BLaER1 treated with 17β-estradiol and CSF1 and Interleukin-3, amounts not matched to agents 10 nM and 100 nM (cell line): ENCODE data around the gene ADM2.

Experiments used
- H3K27ac ChIP-seq, 11 experiments: shearing (Covaris generic); formaldehyde crosslinking; 2 replicates each; pipeline ENCODE4 v1.8.1; 2022
- H3K27me3 ChIP-seq, 11 experiments: shearing (Covaris generic); formaldehyde crosslinking; 2 replicates each; pipeline ENCODE4 v1.8.1; 2022
- H3K36me3 ChIP-seq, 11 experiments: shearing (Covaris generic); formaldehyde crosslinking; 2 replicates each; pipeline ENCODE4 v1.8.1; 2022
- H3K4me1 ChIP-seq, 10 experiments: shearing (Covaris generic); formaldehyde crosslinking; 2 replicates each; pipeline ENCODE4 v1.8.1; 2022
- H3K4me2 ChIP-seq, 11 experiments: shearing (Covaris generic); formaldehyde crosslinking; 2 replicates each; pipeline ENCODE4 v1.8.1; 2022
- H3K4me3 ChIP-seq, 10 experiments: shearing (Covaris generic); formaldehyde crosslinking; 2 replicates each; pipeline ENCODE4 v1.8.1; 2022
- H3K9ac ChIP-seq, 11 experiments: shearing (Covaris generic); formaldehyde crosslinking; 2 replicates each; pipeline ENCODE4 v1.8.1; 2022
- H3K9me3 ChIP-seq, 11 experiments: shearing (Covaris generic); formaldehyde crosslinking; replicated peaks in 1 of 11; 2 replicates each; pipeline ENCODE4 v1.8.1; 2022
- H4K20me1 ChIP-seq, 11 experiments: shearing (Covaris generic); formaldehyde crosslinking; 2 replicates each; pipeline ENCODE4 v1.8.1; 2022
- Cebpa-rat ChIP-seq, 11 experiments: shearing (Covaris generic); IDR thresholded peaks; 2 replicates each; pipeline ENCODE4 v1.8.1; 2022

The ADM2 gene

GRCh38 chr22:50523458-50523805, 42.1 kb downstream of the ADM2 start:
- Histone ChIP-seq H4K20me1 (peaks cover 20 to 51% (median 37%) of the 10 kb centered on the region in 11 experiments), H3K27me3 (peaks cover 0 to 6% (median under 1%) of the 10 kb centered on the region in 11 experiments; a peak in 10 of 22 replicates), H3K4me1 (peaks cover 29 to 41% (median 35%) of the 10 kb centered on the region in 10 experiments), H3K9ac (peak overlapping the region in 9 of 11 experiments; percentile 91 to 96 (median 95); a peak in 11 of 22 replicates), H3K9me3 (0 out of 22 replicates have a peak, but pooled peaks cover 0 to 2% (median 0%) of the 10 kb centered on the region in 11 experiments), H3K27ac (no peak overlapping the region), H3K36me3 (peaks cover 50 to 63% (median 61%) of the 10 kb centered on the region in 11 experiments), H3K4me2 (peak overlapping the region in 6 of 11 experiments; percentile 97 to 100 (median 98); a peak in 11 of 22 replicates), H3K4me3 (no peak overlapping the region)
- no peak for TF ChIP-seq Cebpa-rat (IDR thresholded peaks at IDR 0.05)

- TF ChIP-seq Cebpa-rat (IDR thresholded peaks at IDR 0.05): no peak
- peaks cover 20 to 45% (median 36%) of the 10 kb centered on the region in 11 experiments for H4K20me1 ChIP-seq
- H3K9me3 ChIP-seq: peaks cover 0 to 4% (median 0%) of the 10 kb centered on the region in 11 experiments; a peak in 5 of 22 replicates
- H3K4me1 ChIP-seq: peaks cover 31 to 47% (median 41%) of the 10 kb centered on the region in 10 experiments
- H3K4me3 ChIP-seq: peak overlapping the region; percentile 64 to 84 (median 74)
- peaks cover 0 to 12% (median 7%) of the 10 kb centered on the region in 11 experiments; a peak in 20 of 22 replicates for H3K27me3 ChIP-seq
- H3K27ac ChIP-seq: peak overlapping the region in 9 of 11 experiments; percentile 92 to 98 (median 94); a peak in 17 of 22 replicates
- peak overlapping the region; percentile 88 to 96 (median 95) for H3K9ac ChIP-seq
- peaks cover 44 to 57% (median 55%) of the 10 kb centered on the region in 11 experiments for H3K36me3 ChIP-seq
- H3K4me2 ChIP-seq: peak overlapping the region; percentile 96 to 100 (median 98)
Measured at GRCh38 chr22:50523806-50524675, 42.7 kb downstream of the ADM2 start.

GRCh38 chr22:50524676-50525103, 43.3 kb downstream of the ADM2 start:
- peaks cover under 1 to 11% (median 6%) of the 10 kb centered on the region in 11 experiments; a peak in 20 of 22 replicates for H3K9me3 ChIP-seq
- peak overlapping the region; percentile 88 to 96 (median 95) for H3K9ac ChIP-seq
- peak overlapping the region; percentile 92 to 98 (median 95) for H3K27ac ChIP-seq
- H3K4me2 ChIP-seq: peak overlapping the region; percentile 96 to 100 (median 98)
- H3K36me3 ChIP-seq: peaks cover 37 to 51% (median 48%) of the 10 kb centered on the region in 11 experiments
- H3K4me1 ChIP-seq: peaks cover 31 to 54% (median 45%) of the 10 kb centered on the region in 10 experiments
- no peak for TF ChIP-seq Cebpa-rat (IDR thresholded peaks at IDR 0.05)
- peak overlapping the region; percentile 64 to 84 (median 74) for H3K4me3 ChIP-seq
- peaks cover 5 to 19% (median 13%) of the 10 kb centered on the region in 11 experiments for H3K27me3 ChIP-seq
- peaks cover 20 to 44% (median 36%) of the 10 kb centered on the region in 11 experiments for H4K20me1 ChIP-seq

- Histone ChIP-seq H3K4me1 (peaks cover 34 to 60% (median 51%) of the 10 kb centered on the region in 10 experiments), H3K36me3 (peaks cover 36 to 45% (median 42%) of the 10 kb centered on the region in 11 experiments), H3K9ac (peak within 1 kb of the TSS; percentile 88 to 96 (median 95)), H3K9me3 (peaks cover 7 to 17% (median 12%) of the 10 kb centered on the region in 11 experiments; a peak in 20 of 22 replicates), H3K27me3 (peaks cover 11 to 25% (median 19%) of the 10 kb centered on the region in 11 experiments), H3K4me3 (peak within 1 kb of the TSS; percentile 64 to 84 (median 74)), H3K27ac (peak within 1 kb of the TSS; percentile 92 to 98 (median 95)), H4K20me1 (peaks cover 20 to 44% (median 36%) of the 10 kb centered on the region in 11 experiments), H3K4me2 (peak within 1 kb of the TSS; percentile 96 to 100 (median 98))
- TF ChIP-seq Cebpa-rat (IDR thresholded peaks at IDR 0.05): no peak
Measured at GRCh38 chr22:50525104-50525857, 43.9 kb downstream of the ADM2 start, which contains the start of gene SCO2. TSS of gene SCO2 (minus strand) at chr22:50525598. CDS start at chr22:50524411, 1,187 bp downstream.

- Histone ChIP-seq H3K4me1 (peaks cover 39 to 65% (median 56%) of the 10 kb centered on the region in 10 experiments), H3K4me2 (peak overlapping the region; percentile 95 to 99 (median 98)), H3K27ac (peak overlapping the region; percentile 92 to 98 (median 95)), H3K9me3 (peaks cover 10 to 22% (median 17%) of the 10 kb centered on the region in 11 experiments; a peak in 20 of 22 replicates), H3K9ac (peak overlapping the region; percentile 88 to 96 (median 95)), H4K20me1 (peaks cover 20 to 44% (median 36%) of the 10 kb centered on the region in 11 experiments), H3K27me3 (peaks cover 16 to 30% (median 24%) of the 10 kb centered on the region in 11 experiments), H3K36me3 (peaks cover 34 to 40% (median 38%) of the 10 kb centered on the region in 11 experiments), H3K4me3 (peak overlapping the region; percentile 64 to 84 (median 74))
- no peak for TF ChIP-seq Cebpa-rat (IDR thresholded peaks at IDR 0.05)
Measured at GRCh38 chr22:50525858-50526107, 44.4 kb downstream of the ADM2 start.

GRCh38 chr22:50526108-50526833, 44.9 kb downstream of the ADM2 start:
- peaks cover 44 to 70% (median 61%) of the 10 kb centered on the region in 10 experiments for H3K4me1 ChIP-seq

GRCh38 chr22:50526834-50527801, 45.8 kb downstream of the ADM2 start:
- Histone ChIP-seq H3K9ac (peak overlapping the region; percentile 88 to 96 (median 95)), H3K4me2 (peak overlapping the region; percentile 95 to 99 (median 98)), H3K4me3 (peak overlapping the region; percentile 64 to 84 (median 74)), H3K27ac (peak overlapping the region; percentile 92 to 98 (median 95)), H3K9me3 (peaks cover 10 to 35% (median 24%) of the 10 kb centered on the region in 11 experiments; a peak in 20 of 22 replicates), H3K27me3 (peaks cover 29 to 43% (median 38%) of the 10 kb centered on the region in 11 experiments), H4K20me1 (peaks cover 20 to 40% (median 28%) of the 10 kb centered on the region in 11 experiments), H3K36me3 (peaks cover 21 to 26% (median 24%) of the 10 kb centered on the region in 11 experiments), H3K4me1 (peaks cover 46 to 78% (median 66%) of the 10 kb centered on the region in 10 experiments)
- TF ChIP-seq Cebpa-rat (IDR thresholded peaks at IDR 0.05): no peak

More at GRCh38 chr22:50526108-50526833, 44.9 kb downstream of the ADM2 start:
- Histone ChIP-seq H3K27ac (peak overlapping the region; percentile 92 to 98 (median 95)), H3K9ac (peak overlapping the region; percentile 88 to 96 (median 95)), H4K20me1 (peaks cover 20 to 42% (median 32%) of the 10 kb centered on the region in 11 experiments), H3K27me3 (peaks cover 21 to 35% (median 29%) of the 10 kb centered on the region in 11 experiments), H3K4me2 (peak overlapping the region; percentile 95 to 99 (median 98)), H3K36me3 (peaks cover 30 to 35% (median 33%) of the 10 kb centered on the region in 11 experiments), H3K4me3 (peak overlapping the region; percentile 64 to 84 (median 74)), H3K9me3 (peaks cover 10 to 27% (median 22%) of the 10 kb centered on the region in 11 experiments; a peak in 20 of 22 replicates)
- no peak for TF ChIP-seq Cebpa-rat (IDR thresholded peaks at IDR 0.05)
